ENCODE data around the gene ACSS1.

DNA sequence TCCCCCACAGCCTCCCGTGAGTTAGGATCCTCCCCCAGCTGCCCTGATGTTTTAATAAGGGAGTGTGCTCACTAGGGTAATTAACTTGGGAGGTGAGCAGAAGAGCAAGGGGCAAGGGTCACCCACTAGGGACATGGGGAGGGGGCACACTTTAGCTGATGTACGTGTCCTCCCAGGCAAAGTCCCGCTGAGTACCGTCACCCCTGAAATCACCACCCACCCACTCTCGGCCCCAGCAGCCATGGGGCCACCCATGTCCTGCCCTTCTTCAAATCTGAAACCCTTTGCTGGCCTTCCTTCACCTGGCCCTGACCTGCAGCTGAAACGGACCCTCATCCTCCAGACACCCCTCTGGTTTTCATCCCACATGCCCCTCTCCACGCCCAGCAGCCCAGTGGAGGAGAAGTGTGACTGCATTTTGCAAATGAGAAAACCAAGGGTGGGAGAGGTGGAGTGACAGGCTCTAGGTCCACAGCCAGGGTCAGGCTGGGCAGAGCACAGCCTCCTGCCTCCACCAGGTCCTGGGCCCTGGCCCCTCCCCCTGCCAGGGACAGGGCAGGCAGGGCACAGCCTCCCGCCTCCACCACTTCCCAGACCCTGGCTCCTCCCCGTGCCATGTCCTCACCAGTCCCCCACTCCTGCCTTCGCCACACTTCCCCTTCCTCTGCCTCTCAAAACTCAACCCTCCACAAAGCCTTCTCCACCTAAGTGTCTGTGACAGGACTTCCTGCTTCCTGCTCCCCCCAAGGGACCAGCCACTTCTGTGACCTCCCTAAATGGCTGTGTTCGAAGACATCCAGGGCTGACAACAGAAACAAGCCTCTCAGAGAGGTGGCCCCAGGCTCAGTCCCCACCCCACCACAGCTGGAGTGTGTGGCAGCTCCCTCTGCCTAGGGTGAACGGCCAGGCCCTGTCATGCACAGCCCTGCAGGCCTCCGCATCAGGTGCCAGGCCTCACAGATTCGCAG is 15.1 kb downstream of the ACSS1 start:
- TF ChIP-seq SUZ12 (IDR thresholded peaks at IDR 0.05; ENCODE audit: extremely low read depth, insufficient read depth, insufficient read length) (no peak), YY1 (IDR thresholded peaks at IDR 0.05; ENCODE audit: insufficient read depth, insufficient read length) (no peak)
